Heart left ventricle (tissue), 16 donors: ENCODE results near the gene CPLANE2. TPM values are rescaled to one million over a fixed set of nuclear protein-coding genes. Genes with fewer than 3 reads are reported as not detected.

Source experiments
- ATAC-seq, 4 donors: fragments of 200-7000 bp; cut with Tn5 transposase; one replicate each; pipeline ENCODE4 v1.9.1; 2020 to 2022; ENCODE audit warnings: moderate library complexity in 4 of 4, mild to moderate bottlenecking in 3 of 4, moderate number of reproducible peaks in 1 of 4
- DNase-seq, 5 donors: peaks; one replicate each; pipeline ENCODE4 v3.0.0-alpha.2; 2020
- H3K27ac ChIP-seq, 12 donors: fragments of 200-600 bp; sonication (generic) in 4 of 12; one replicate each; pipeline versions ENCODE4 v1.5.0 to v1.8.0; 2016 to 2022; ENCODE audit warnings: mild to moderate bottlenecking in 2 of 12
- H3K27me3 ChIP-seq, 9 donors: fragments of 200-600 bp; sonication (generic) in 2 of 9; one replicate each; pipeline versions ENCODE4 v1.5.1 to v1.8.0; 2016 to 2022; ENCODE audit warnings: mild to moderate bottlenecking in 3 of 9
- H3K36me3 ChIP-seq, 9 donors: fragments of 200-600 bp; sonication (generic) in 2 of 9; one replicate each; pipeline versions ENCODE4 v1.5.0 to v1.8.0; 2018 to 2022; ENCODE audit warnings: mild to moderate bottlenecking in 2 of 9
- H3K4me1 ChIP-seq, 12 donors: fragments of 200-600 bp; sonication (generic) in 4 of 12; one replicate each; pipeline versions ENCODE4 v1.5.0 to v1.8.0; 2016 to 2022; ENCODE audit warnings: mild to moderate bottlenecking in 3 of 12
- H3K4me3 ChIP-seq, 12 donors: fragments of 200-600 bp; sonication (generic) in 4 of 12; one replicate each; pipeline versions ENCODE4 v1.5.0 to v1.8.0; 2017 to 2022; ENCODE audit warnings: mild to moderate bottlenecking in 9 of 12, moderate library complexity in 4 of 12
- H3K9me3 ChIP-seq, 12 donors: fragments of 200-600 bp; sonication (generic) in 4 of 12; one replicate each; pipeline versions ENCODE4 v1.5.0 to v1.8.0; 2016 to 2022; ENCODE audit warnings: mild to moderate bottlenecking in 1 of 12
- CTCF ChIP-seq, 12 donors: fragments of 200-600 bp; sonication (generic) in 4 of 12; IDR thresholded peaks; one replicate each; pipeline versions ENCODE4 v1.5.0 to v1.8.0; 2018 to 2022; ENCODE audit warnings: antibody characterized with exemption in 12 of 12, mild to moderate bottlenecking in 5 of 12
- POLR2A ChIP-seq, 2 donors: fragments of 450-650 bp; IDR thresholded peaks; one replicate each; pipeline ENCODE4 v1.6.1; 2017; ENCODE audit warnings: antibody characterized with exemption in 2 of 2, mild to moderate bottlenecking in 2 of 2, moderate library complexity in 2 of 2
- WGBS, 4 donors: extraction: QIAGEN DNeasy Blood & Tissue Kit in 2 of 4; methylation state at CpG; one replicate each; pipeline versions ENCODE4 v1.1.5 to v1.1.7; 2013 to 2018; 5-methylcytosine and 5-hydroxymethylcytosine counted together
- intact Hi-C, 10 donors: fragments of 100-400 bp; cut with DNase I; formaldehyde crosslinking; loops; one replicate each; pipeline versions ENCODE4 v1.11.1 to v1.14.2; 2022
- polyA plus RNA-seq, 2 donors: library from polyadenylated mRNA; stranded (reverse); fragments of 200-250 nt; gene quantifications; one replicate each; pipeline ENCODE4 v1.2.3, GENCODE V29; 2013
- total RNA-seq, 9 donors: library from RNA; depleted of rRNA in 2 of 9; stranded (reverse); fragments of >200 nt in 2 of 9; fragmentation: NEBNext Ultra II Directional in 3 of 9; extraction: Animal tissue kit (Norgen Biotek cat#: 25700) in 3 of 9; gene quantifications; one replicate each; pipeline versions ENCODE4 v1.1.0 to v1.2.4, GENCODE V29; 2016 to 2023
- donor health status: ischemic (EF 13 %, LVEDD 7.1; RV severe dilation, severe dysfunction).
- donor health status: healthy with polysubstance abuse.
- donor health status: DM: no; HTN: yes; CAD: no.
- donor health status: DM: no; HTN: no; CAD: no.
- donor health status: ischemic (EF 25% LVEDD 6.9; RV normal size, moderate dysfunction).
- donor health status: ischemic (EF 25% LVEDD 5.7; RV mildly dilated, moderate dysfunction).
- donor health status: healthy.
- donor health status: DM: yes; HTN: yes; CAD: no.
- donor health status: ischemic (EF 35%, LVEDD 5.7; RV mildly dilated, moderate dysfunction).
- donor health status: nonischemic (EF 11% LVEDD 7.7; RV severe dilation, severe dysfunction).
- donor health status: DM: yes; HTN: yes; CAD: no.
- donor health status: PGD.
- donor health status: ischemic (EF 29% LVEDD 5.4; RV normal size, mild dysfunction).
- donor health status: nonischemic (EF 23%, LVEDD 6.1; RV moderate dilation, normal function).

The CPLANE2 gene
- total and polyA plus RNA-seq, 11 donors = 3.6 to 9.9 (median 5.7) TPM

- intact Hi-C loops = loop anchor here (2.0 to 10.0 kb wide), 10 partner anchors 38 to 168 kb away; partner anchors contain the start of gene FBXO42 (in 6 of the 10)
- Histone ChIP-seq H3K27ac (peak overlapping the region in 3 of 12 donors; percentile 3 to 82 (median 17)), H3K4me1 (peaks cover 13 to 55% (median 40%) of the 10 kb centered on the region in 12 donors), H3K9me3 (no peaks in the 10 kb centered on the region), H3K27me3 (no peaks in the 10 kb centered on the region), H3K36me3 (peaks cover 0 to 24% (median 4%) of the 10 kb centered on the region in 9 donors), H3K4me3 (no peak overlapping the region)
- no peak for ATAC-seq
- 89 to 95% (median 90%) methylated on average over 9 of the region's 9 CpGs for WGBS, 4 donors
- DNase-seq = no peak
- TF ChIP-seq POLR2A (IDR thresholded peaks at IDR 0.05) = no peak
Measured at GRCh38 chr1:16245476-16246196, 8.7 kb upstream of the CPLANE2 start.

- intact Hi-C loops = loop anchor here (2.0 to 10.0 kb wide), 12 partner anchors 37 to 167 kb away; partner anchors contain the start of gene FBXO42 (in 6 of the 10)
- Histone ChIP-seq H3K4me3 (no peak overlapping the region), H3K36me3 (peaks cover 0 to 21% (median 0%) of the 10 kb centered on the region in 9 donors), H3K4me1 (peaks cover 12 to 46% (median 33%) of the 10 kb centered on the region in 12 donors), H3K27me3 (no peaks in the 10 kb centered on the region), H3K27ac (peak overlapping the region in 3 of 12 donors; percentile 9 to 48 (median 17)), H3K9me3 (no peaks in the 10 kb centered on the region)
- DNase-seq (no peak), ATAC-seq (no peak)
- 74 to 84% (median 77%) methylated on average over 8 of the region's 8 CpGs for WGBS, 4 donors
- no peak for TF ChIP-seq POLR2A (IDR thresholded peaks at IDR 0.05)
- no peak for TF ChIP-seq CTCF (IDR thresholded peaks at IDR 0.05)
Measured at GRCh38 chr1:16244650-16245285, 7.8 kb upstream of the CPLANE2 start.

GRCh38 chr1:16243936-16244649 is 7.1 kb upstream of the CPLANE2 start:
- intact Hi-C loops = loop anchor here in 9 of 10 donors (2.0 to 10.0 kb wide), 9 partner anchors 37 to 167 kb away; partner anchors contain the start of gene FBXO42 (in 2 of the 9)
- Histone ChIP-seq H3K4me3 (no peak overlapping the region), H3K36me3 (peaks cover 0 to 18% (median 0%) of the 10 kb centered on the region in 9 donors), H3K27ac (peak overlapping the region in 4 of 12 donors; percentile 17 to 48 (median 26)), H3K27me3 (no peaks in the 10 kb centered on the region), H3K9me3 (no peaks in the 10 kb centered on the region), H3K4me1 (peaks cover 5 to 39% (median 26%) of the 10 kb centered on the region in 12 donors)
- peak; percentile 64 to 80 (median 74) for DNase-seq
- 29 to 36% (median 33%) methylated on average over 8 of the region's 8 CpGs for WGBS, 4 donors
- peak in 3 of 4 donors; percentile 34 to 43 (median 37) for ATAC-seq
- TF ChIP-seq CTCF (IDR thresholded peaks at IDR 0.05) = peak; percentile 74 to 86 (median 80)
- TF ChIP-seq POLR2A (IDR thresholded peaks at IDR 0.05) = no peak

- ATAC-seq (no peak), DNase-seq (no peak)
- H3K9me3 ChIP-seq = no peaks in the 10 kb centered on the region
- H3K36me3 ChIP-seq = peaks cover 0 to 18% (median 0%) of the 10 kb centered on the region in 9 donors
- H3K27me3 ChIP-seq = no peaks in the 10 kb centered on the region
- no peak overlapping the region for H3K4me3 ChIP-seq
- peaks cover 3 to 30% (median 17%) of the 10 kb centered on the region in 12 donors for H3K4me1 ChIP-seq
- TF ChIP-seq CTCF (IDR thresholded peaks at IDR 0.05) = no peak
- no peak for TF ChIP-seq POLR2A (IDR thresholded peaks at IDR 0.05)
- intact Hi-C loops = loop anchor here in 8 of 10 donors (5.0 to 10.0 kb wide), 6 partner anchors 36 to 166 kb away; partner anchors contain the start of gene FBXO42 (in 2 of the 8)
- no peak overlapping the region for H3K27ac ChIP-seq
- 65 to 75% (median 71%) methylated on average over 8 of the region's 8 CpGs for WGBS, 4 donors
Measured at GRCh38 chr1:16243215-16243610, 6.2 kb upstream of the CPLANE2 start.
